ENCODE measurements around the gene AGK.

DNA sequence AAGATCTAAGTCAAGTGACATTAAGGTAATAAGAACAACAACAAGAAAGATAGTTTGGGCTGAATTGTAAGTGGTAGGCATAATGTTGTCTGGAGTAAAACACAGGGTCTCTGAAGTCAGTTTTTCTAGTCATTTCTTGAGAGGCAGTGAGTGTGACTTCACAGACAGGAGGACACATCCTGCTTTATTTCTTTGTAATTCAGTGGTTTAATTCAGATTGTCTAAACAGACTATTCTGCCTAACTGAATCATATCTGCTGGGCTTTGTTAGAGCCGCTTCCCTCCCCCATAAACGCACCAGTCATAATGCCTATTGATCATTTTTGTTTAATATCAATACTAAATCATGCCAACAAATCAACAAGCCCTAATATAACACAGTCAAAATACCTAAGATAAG lies 46.8 kb downstream of the AGK start:
- TF ChIP-seq, protein P1, sequence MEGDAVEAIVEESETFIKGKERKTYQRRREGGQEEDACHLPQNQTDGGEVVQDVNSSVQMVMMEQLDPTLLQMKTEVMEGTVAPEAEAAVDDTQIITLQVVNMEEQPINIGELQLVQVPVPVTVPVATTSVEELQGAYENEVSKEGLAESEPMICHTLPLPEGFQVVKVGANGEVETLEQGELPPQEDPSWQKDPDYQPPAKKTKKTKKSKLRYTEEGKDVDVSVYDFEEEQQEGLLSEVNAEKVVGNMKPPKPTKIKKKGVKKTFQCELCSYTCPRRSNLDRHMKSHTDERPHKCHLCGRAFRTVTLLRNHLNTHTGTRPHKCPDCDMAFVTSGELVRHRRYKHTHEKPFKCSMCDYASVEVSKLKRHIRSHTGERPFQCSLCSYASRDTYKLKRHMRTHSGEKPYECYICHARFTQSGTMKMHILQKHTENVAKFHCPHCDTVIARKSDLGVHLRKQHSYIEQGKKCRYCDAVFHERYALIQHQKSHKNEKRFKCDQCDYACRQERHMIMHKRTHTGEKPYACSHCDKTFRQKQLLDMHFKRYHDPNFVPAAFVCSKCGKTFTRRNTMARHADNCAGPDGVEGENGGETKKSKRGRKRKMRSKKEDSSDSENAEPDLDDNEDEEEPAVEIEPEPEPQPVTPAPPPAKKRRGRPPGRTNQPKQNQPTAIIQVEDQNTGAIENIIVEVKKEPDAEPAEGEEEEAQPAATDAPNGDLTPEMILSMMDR (IDR thresholded peaks at IDR 0.05; ENCODE audit: low read depth, low read length), result no peak
- TF ChIP-seq EZH2phosphoT487 (IDR thresholded peaks at IDR 0.05; ENCODE audit: low read depth), result no peak

Data from OCI-LY3 (cell line).